ENCODE results near the gene CCL27.
A peak's percentile ranks its signal among the peaks of the same experiment; 100 is the strongest.

The CCL27 gene, protein sequence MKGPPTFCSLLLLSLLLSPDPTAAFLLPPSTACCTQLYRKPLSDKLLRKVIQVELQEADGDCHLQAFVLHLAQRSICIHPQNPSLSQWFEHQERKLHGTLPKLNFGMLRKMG

DNA sequence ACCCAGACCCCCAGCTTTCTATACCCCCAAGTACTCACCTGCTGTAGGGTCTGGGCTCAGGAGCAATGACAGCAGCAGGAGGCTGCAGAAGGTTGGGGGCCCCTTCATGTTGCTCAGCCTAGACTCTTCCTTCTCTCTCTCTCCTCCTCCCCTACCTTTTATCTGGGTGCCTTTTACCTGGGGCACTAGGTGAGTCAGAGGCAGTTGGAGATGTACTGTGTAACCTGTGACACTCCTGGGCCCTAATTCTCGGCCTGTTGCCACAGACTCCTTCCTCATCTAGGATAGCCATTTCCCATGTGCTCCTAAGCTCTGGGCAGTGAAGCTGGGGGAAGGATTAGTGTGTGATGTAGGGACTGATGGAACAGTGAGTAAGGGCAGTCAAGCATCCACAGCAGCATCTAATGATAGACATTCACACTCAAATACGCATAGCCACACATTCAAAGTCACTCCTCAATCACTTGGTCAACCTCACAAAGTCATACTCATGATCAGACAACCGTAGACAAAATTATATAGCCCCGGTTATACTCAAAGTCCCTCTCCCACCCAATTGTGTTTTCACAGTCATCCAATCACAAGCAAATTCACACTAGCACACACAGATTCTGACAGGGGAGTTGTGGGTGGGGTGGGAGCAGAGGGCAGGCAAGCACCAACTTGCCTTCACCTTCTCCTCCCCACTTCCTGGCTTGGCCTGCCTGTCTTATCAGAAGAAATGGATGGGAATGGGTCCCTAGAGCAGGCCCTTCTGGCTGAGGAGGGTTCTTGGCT lies at the start of gene CCL27:
CCL27 (minus strand) TSS at position 132 of the 777 bp plus-strand sequence; CDS start at position 108, 24 bp downstream.
- no peak for DNase-seq (ENCODE audit: low read depth in 1 of 2, low spot score in 1 of 2)

DNA sequence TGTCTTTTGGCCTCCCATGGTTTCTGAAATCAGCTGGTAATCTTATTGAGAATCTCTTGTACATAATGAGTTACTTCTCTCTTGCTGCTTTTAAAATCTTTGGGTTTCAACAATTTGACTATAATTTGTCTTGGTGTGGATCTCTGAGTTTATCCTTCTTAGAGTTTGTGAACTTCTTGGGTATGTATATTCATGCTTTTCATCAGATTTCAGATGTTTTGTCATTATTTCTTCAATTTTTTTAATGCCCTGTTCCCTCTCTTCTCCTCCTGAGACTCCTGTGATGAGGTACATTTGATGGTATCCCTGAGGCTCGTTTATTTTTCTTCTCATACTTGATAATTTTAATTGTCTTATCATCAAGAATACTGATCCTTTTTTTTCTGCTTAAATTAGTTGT lies 49.7 kb upstream of the CCL27 start:
- DNase-seq (ENCODE audit: low read depth in 1 of 2, low spot score in 1 of 2), result no peak

DNA sequence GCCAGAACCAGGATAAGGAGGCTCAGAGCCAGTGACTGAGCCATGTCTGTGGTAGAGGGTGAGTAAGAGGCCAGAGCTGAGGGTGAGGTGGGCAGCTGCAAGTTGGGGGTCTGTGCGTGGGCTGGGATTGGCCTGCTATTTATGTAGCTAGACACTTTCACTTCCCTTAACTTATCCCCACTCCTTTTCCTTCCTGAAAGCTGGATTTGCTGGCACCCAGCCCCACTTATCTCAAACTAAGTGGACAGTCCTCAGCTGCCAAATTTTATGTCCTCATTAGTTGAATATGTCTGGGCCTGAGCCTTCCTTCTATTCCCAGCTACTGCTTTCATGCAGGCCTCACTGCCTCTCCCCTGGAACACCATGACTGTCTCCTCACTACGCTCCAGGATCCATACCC lies 47.6 kb upstream of the CCL27 start, which contains the start of gene CCL21:
CCL21 (minus strand) TSS at position 114 of the 400 bp plus-strand sequence; CDS start at position 44, 70 bp downstream.
- no peak for DNase-seq (ENCODE audit: low read depth in 1 of 2, low spot score in 1 of 2)

DNA sequence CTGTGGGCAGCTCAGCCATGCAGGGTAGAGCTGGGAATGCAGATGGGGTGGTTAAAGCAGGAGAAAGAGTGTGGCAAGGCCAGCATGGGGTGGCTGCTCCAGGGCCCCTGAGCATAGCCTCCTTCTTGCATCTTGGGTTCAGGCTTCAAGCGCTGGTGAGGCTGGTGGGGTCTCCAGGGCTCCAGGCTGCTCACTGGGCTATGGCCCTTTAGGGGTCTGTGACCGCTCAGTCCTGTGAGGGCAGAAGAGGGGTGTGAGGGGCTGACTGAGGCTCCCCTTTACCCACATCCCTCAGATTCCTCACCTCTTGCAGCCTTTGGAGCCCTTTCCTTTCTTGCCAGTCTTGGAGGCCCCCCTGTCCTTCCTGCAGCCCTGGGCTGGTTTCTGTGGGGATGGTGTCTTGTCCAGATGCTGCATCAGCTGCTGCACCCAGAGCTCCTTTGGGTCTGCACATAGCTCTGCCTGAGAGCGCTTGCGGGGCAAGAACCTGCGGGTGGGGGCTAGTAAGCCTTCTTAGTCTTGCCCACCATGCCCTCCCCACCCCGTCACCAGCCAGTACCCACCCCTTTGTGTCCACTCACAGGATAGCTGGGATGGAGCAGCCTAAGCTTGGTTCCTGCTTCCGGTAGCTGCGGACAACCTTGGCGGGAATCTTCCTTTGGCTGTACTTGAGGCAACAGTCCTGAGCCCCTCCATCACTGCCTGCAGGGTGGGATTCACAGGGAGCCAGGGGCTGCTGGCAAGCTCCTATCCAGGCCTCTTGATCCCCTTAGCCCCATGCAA lies 46.9 kb upstream of the CCL27 start:
- no peak for DNase-seq (ENCODE audit: low read depth in 1 of 2, low spot score in 1 of 2)

DNA sequence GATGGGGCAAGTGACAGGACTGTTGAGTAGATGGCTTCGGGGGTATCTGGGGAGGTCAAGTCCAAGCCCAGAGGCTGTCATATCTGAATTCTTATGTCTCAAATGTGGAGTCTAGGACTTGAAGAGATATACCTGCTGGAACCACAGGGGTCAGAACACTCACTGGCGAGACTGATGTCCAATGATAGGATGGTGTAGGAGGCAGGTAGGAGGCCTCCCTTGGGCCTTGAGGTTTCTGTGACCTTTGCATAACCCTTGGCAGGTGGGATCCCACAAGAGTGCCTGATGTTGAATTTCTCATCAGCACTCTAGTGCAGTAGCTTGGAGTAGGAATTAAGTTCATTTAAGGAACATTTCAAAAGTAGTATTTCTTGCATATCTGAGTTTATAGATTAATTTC lies 44.7 kb upstream of the CCL27 start:
- no peak for DNase-seq (ENCODE audit: low read depth in 1 of 2, low spot score in 1 of 2)

DNA sequence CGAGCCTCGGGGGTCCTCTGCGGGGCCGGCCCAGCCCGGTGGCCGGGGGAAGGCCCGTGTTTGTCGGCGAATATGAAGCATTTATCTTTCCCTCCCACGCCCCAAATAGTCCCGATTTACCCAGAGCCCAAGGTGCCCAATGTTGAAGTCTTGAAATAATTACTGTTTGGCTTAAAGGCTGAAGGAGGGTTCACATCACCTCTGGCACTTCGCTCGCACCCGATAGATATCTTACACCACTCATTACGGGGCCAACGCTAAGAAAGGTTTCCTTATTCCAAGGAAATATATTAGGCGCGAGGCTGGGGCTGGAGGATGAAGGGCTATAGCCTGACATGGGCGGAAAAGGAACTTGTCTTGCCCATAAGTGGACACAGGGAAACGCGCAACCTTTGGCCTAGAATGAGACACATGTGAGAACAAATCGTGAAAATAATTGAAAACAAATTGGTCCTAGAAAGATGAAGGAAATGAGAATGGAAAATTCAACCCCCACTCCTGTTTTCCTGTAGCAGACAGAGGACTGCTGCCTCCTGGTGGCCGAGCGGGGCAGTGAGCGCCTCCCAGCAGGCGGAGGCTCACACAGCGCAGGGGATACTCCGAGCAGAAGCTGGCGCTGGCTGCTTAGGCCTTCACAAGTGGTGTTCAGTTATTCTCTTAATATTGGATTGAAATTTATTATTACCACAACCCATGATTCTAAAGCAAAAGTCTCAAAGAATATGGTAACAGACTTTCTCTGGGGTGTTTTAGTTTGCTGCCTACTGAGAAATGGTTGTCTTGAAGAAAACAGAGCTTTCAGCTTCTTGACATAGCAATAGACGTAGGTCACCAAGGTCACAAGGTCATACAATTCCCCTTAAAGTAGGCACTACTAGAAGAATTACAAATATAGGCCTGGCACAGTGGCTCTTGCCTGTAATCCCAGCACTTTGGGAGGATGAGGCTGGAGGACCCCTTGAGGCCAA lies 39.6 kb upstream of the CCL27 start:
- DNase-seq (ENCODE audit: low read depth in 1 of 2, low spot score in 1 of 2), result peak; percentile 64 to 78

DNA sequence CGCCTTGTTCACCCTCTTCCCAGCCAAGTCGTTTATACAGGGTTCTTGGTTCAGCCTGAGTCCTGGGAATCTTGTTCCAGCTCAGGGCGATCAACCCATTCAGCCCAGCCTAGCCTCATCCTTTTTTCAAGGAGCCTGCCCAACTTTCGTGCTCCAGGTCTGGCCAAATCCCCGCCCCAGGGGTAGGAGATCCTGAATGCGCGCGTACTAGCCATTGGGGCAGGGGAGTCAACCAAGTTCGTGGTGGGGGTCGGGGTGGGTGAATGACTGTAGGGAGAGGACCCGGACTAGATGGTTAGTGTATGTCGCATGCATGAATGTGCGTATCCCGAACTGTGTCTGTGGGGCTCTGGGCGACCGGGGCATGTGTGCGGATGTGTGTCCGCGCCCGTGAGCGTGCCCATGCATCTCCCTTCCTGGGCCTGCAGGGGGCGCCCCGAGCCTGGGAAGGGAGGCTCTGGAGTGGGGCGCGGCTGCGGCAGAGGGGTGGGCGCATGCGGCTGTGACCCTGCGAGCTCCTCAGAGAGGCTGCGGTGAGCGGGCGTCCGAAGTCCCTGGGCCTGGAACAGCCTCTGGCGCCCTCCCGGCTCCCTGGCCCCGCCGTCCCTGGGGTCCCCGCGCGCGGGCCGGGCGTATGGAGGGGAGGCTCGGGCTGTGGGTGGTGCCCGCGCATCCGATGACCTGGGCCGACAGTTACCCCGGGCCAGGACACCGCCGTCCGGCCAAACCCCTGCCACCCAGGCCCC lies 38.7 kb upstream of the CCL27 start:
- DNase-seq (ENCODE audit: low read depth in 1 of 2, low spot score in 1 of 2), result peak; percentile 59 to 63

DNA sequence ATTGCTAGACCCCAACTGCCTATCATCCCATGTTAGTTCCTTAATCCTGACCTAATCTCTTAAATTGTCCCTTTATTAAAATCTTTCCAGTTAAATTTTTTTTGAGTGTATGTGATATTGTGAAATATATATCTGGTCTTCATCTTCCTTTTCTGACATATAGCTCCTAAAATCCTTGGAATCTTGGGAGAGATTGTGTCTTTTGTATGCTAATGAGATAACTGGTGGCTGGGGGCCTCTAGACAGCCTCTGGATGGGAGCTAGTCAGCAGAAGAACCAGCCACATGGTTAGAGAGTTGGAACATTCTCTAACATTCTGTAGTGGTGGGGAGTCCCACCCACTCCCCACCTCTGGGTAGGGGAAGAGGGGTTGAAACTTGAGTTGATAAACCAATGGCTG lies 32.4 kb upstream of the CCL27 start:
- DNase-seq (ENCODE audit: low read depth in 1 of 2, low spot score in 1 of 2), result no peak

DNA sequence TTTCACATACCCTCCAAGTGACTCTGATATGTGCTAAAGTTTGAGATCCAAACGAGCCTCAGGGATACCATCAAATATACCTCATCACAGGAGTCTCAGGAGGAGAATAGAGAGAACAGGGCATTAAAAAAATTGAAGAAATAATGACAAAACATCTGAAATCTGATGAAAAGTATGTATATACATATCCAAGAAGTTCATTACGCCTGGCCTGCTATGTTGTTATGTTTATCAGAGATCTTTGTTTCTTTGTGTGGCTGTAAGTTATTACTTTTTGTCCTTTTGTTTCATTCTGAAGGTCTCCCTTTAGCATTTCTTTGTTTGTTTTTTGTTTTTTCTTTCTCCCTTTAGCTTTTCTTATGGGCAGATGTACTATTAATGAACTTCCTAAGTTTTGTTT lies 31.1 kb upstream of the CCL27 start:
- DNase-seq (ENCODE audit: low read depth in 1 of 2, low spot score in 1 of 2), result no peak

DNA sequence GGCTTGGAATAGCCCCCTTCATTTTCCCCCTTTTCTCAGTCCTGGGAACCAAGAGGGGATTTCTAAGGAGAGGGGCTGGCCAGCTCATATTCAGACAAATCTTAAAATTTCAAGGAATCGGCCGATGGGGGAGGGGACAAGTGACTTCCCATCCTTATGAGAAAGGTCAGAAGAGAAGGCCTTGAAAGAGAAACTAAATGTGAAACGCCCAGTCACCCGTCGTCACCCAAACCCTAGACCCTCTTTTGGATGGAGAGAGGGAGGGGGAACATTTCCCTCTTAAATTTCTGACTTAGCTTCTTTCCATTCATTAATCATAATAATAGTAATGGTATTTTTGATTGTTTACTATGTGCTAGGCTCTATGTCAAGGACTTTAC lies 29.5 kb upstream of the CCL27 start:
- no peak for DNase-seq (ENCODE audit: low read depth in 1 of 2, low spot score in 1 of 2)

DNA sequence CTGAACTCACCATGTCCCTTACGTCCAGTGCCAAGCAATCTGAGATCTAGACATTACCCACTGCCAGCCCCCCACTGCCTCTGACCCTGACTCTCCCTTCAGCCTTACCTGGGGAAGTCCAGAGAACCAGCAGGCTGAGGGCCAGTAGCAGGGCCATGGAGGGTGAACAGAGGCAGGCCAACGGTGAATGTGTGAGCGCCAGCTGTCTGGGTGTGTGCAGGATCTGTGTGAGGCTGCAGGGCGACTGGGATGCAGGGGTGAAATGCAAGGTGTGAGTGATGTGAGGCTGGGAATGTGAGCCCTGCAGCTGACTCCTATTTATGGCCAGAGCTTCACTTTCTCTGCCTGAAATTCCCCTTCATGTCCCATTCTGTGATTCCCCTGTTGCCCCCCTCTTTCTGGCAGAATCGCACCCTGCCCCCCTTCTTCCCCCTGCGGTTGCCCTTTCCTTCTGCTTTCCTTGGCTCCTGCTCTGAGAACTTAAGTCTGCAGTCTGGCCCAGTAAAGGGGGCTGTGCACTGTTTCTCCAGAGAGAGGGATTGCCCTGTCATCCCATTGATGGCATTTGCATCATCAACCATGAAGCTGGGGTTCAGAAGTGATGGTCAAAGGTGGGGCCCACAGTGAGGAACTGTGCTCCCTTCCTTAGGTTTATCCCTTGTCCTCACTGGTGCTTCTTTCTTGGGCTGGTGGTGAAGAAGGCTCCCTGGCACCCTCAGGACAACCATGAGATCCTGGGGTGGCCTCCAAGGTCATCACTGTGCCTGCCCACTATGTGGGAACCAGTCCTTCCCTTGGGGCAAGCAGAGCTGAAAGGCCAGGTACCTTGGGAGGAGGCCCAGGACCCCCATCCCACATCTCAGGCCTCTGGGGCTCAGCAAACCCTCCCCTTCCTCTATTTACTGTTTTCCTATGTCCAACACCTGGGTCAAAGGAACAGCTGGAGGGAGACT lies 28.8 kb upstream of the CCL27 start, which contains the start of gene CCL19:
CCL19 (minus strand) TSS at position 294 of the 953 bp plus-strand sequence; CDS start at position 157, 137 bp downstream.
- no peak for DNase-seq (ENCODE audit: low read depth in 1 of 2, low spot score in 1 of 2)

DNA sequence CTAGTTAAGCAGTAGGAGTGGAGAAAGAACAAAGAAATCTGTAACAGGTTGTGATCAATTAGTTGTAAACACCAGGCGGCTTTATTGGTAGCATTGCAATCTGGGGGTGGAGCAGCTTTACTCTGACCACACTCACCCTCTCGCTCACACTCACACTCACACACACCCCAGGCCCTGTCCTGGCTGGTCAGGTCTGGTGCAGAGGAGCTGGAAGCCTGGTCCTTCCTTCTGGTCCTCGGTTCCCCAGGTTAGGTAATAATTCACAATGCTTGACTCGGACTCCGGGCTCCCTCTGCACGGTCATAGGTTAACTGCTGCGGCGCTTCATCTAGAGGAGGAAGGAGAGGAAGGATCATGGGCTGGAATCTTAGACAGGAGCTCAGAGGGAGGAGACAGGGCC lies 27.1 kb upstream of the CCL27 start:
- DNase-seq (ENCODE audit: low read depth in 1 of 2, low spot score in 1 of 2), result no peak

DNA sequence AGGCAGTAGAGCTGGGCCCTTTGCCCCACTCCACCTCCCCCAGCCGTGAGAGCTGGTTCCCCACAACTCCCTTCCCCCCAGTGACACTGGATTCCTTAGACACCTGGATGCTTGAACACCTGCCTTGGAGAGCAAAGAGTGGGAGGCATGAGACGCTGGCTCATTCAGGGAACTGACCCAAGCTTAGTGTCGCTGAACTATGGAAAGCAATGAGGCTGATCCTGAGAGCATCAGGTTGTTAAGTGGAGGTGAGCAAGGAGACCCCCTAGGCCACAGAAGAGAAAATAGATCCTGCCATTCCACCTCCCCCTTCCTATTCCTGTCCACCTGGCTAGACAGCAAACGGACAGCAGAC lies 26.6 kb upstream of the CCL27 start:
- no peak for DNase-seq (ENCODE audit: low read depth in 1 of 2, low spot score in 1 of 2)

DNA sequence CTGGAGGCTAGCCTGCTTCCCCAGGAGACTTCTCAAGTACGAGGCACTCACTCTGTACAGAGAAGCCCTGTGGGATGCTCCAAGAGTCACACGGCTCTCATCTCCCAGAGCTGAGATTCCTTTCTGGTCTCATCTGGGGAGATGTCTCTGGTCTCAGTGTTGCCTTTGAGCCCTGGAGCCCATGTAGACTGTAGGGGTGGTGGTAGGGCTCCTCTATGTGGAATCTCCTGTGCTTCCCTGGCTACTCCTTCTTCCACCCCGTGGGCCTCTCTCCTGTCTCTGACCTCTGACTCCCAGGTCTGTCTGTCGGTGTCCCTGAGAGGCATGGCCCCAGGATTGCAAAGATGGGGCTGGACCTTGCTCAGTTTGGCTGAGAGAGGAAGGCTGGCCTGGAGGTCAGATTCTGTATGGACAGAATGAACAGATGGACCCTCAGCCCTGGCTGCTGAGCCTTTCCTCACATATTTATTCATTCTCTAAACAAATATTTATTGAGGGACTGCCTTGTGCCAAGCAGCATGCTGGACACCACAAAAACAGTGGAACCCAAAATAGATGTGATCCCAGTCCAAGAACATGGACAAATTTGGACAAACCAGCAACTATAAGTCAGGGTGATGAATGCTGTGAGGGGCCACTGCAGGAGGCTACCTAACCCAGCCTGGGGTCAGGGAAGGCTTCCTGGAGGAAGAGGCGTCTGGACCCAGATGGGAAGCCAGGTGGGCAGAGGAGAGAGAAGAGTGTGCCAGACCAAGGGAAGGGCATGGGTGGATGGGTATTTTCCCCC lies 26.1 kb upstream of the CCL27 start:
- DNase-seq (ENCODE audit: low read depth in 1 of 2, low spot score in 1 of 2), result no peak

DNA sequence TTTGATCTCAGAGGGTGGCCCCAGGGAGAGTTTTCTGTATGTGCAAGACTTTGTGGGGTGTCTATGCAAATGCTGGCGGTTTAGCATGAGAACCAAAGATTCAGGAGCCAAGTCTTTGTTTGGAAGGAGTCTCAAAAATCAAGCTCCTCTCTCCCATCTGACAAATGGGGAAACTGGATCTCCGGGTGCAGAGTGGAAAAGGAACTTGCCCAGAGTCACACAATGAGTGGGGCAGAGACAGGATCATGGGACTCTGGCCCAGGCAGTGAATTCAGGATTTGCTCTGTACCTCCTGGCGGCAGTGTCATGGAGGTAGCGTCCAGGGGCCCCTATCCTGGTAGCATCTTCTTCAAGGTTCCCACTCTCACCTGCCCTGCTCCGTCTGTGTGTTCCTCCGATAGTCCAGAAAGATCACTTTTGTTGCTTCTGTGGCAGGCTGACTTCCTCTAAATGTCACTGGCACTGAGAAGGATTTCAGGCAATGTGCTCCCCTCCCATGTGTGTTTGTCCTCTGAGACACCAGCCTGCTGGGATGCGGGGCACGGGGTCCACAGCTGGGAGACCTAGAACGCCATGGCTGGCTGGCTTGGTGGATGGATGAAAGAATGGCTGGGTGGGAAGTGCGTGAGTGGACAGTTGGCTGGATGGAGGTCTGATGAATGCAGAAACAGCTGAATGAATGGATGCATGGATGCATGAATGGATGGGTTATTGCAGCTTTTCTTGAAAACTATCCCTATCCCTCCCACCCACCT lies 25.0 kb upstream of the CCL27 start:
- no peak for DNase-seq (ENCODE audit: low read depth in 1 of 2, low spot score in 1 of 2)

DNA sequence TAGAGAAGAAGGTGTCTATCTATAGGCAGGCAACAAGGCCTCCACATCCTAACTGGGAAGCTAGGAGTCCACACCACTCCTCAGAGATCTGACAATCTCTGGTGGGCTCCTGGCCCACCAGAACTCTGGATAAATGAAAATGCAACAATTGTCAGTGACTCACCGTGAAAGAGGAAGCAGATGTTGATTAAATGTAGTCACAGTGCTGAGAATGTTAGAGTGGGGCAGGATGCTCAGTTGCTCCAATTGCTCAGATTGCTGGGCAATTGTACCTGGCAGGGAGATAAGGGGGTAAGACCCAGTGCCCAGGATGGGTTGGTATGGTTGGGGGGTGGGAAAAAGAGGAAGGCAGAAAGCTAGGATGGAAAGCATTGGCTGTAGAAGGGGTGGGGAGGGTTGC lies 24.3 kb upstream of the CCL27 start:
- no peak for DNase-seq (ENCODE audit: low read depth in 1 of 2, low spot score in 1 of 2)

DNA sequence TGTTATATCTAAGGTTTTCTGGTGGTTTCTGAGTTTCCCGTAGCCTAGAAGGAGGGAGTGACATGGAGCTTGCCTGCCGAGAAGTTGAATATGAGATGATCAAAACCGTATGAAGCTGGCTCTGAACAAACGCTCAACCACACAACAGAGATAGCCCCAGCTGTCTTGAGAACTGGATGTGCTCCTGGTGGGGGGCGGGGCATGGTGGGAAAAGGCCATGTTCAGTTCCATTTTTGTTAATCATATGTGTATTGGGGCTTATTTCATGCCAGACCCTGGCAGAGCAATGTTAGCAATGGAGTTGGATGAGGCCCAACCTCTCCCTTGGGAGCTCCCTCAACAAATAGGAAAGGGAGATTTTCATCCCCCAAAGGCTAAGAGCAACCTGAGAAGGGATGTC lies 23.8 kb upstream of the CCL27 start:
- no peak for DNase-seq (ENCODE audit: low read depth in 1 of 2, low spot score in 1 of 2)

DNA sequence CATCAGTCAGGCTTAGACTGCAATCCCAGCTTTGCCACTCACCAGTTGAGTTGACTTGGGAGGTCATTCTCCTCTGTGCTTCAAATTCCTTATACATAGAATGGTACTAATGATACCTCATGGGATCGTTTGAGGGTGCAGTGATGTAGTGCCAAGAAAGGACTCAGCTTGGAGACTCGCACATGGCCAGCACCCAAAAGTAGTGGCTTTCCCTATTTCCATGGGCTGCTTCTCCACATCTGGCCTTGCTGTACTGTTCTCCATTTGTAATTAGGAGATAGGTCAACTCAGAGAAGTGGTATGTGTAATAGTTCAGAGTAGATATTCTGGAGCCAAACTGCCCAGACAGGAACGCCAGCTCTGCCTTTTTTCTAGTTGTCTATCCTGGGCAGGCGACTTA lies 23.1 kb upstream of the CCL27 start:
- DNase-seq (ENCODE audit: low read depth in 1 of 2, low spot score in 1 of 2), result no peak

Measured in activated CD4-positive, alpha-beta T cell treated with anti-CD3 and anti-CD28 coated beads, Interleukin-2, amount 50 U/mL, for 24 hours (primary cell).